Measurements from ENCODE around the gene MYH9. TPM values are rescaled to one million over a fixed set of nuclear protein-coding genes. Genes with fewer than 3 reads are reported as not detected.

Gene MYH9
- total and polyA plus RNA-seq, 11 donors: 109 to 482 (median 238) TPM

GRCh38 chr22:36334821-36335603, 52.8 kb downstream of the MYH9 start:
- peak overlapping the region; percentile 89 to 100 (median 94) for H3K27ac ChIP-seq
- no peaks in the 10 kb centered on the region for H3K27me3 ChIP-seq
- intact Hi-C loops (cut with DNase I): loop anchor here in 8 of 10 donors (2.0 to 5.0 kb wide), 3 partner anchors 16 to 52 kb away; partner anchors contain the start of gene MYH9 (in 3 of the 8)
- WGBS, 4 donors: 35 to 47% (median 41%) methylated on average over 14 to 17 of the region's 17 CpGs
- no peaks in the 10 kb centered on the region for H3K9me3 ChIP-seq
- peak in 3 of 5 donors; percentile 46 to 70 (median 65) for DNase-seq
- TF ChIP-seq CTCF (IDR thresholded peaks at IDR 0.05) (no peak), POLR2A (IDR thresholded peaks at IDR 0.05) (no peak)
- peaks cover 73 to 100% (median 99%) of the 10 kb centered on the region in 12 donors for H3K4me1 ChIP-seq
- peaks cover 0 to 84% (median 68%) of the 10 kb centered on the region in 9 donors for H3K36me3 ChIP-seq
- peak; percentile 5 to 16 (median 12) for ATAC-seq
- peak overlapping the region in 2 of 12 donors; percentile 2 to 4 for H3K4me3 ChIP-seq

- peak overlapping the region in 1 of 12 donors; percentile 21 for H3K4me3 ChIP-seq
- H3K36me3 ChIP-seq: peaks cover 0 to 82% (median 64%) of the 10 kb centered on the region in 9 donors
- intact Hi-C loops (cut with DNase I): loop anchor here in 8 of 10 donors (2.0 to 5.0 kb wide), 3 partner anchors 17 to 53 kb away; partner anchors contain the start of gene MYH9 (in 3 of the 8)
- TF ChIP-seq POLR2A (IDR thresholded peaks at IDR 0.05): no peak
- peak in 8 of 12 donors; percentile 15 to 48 (median 24) for TF ChIP-seq CTCF (IDR thresholded peaks at IDR 0.05)
- no peaks in the 10 kb centered on the region for H3K9me3 ChIP-seq
- peaks cover 79 to 100% (median 99%) of the 10 kb centered on the region in 12 donors for H3K4me1 ChIP-seq
- H3K27me3 ChIP-seq: no peaks in the 10 kb centered on the region
- ATAC-seq (no peak), DNase-seq (peak in 2 of 5 donors; percentile 52 to 67)
- peak overlapping the region; percentile 89 to 100 (median 94) for H3K27ac ChIP-seq
- 36 to 52% (median 43%) methylated on average over 24 to 25 of the region's 25 CpGs for WGBS, 4 donors
Measured at GRCh38 chr22:36334081-36334820, 53.5 kb downstream of the MYH9 start.

GRCh38 chr22:36333644-36334043, 54.1 kb downstream of the MYH9 start:
- TF ChIP-seq CTCF (IDR thresholded peaks at IDR 0.05) (no peak), POLR2A (IDR thresholded peaks at IDR 0.05) (no peak)
- Histone ChIP-seq H3K36me3 (peaks cover 0 to 76% (median 58%) of the 10 kb centered on the region in 9 donors), H3K27me3 (no peaks in the 10 kb centered on the region), H3K27ac (peak overlapping the region; percentile 89 to 100 (median 94)), H3K4me3 (no peak overlapping the region), H3K4me1 (peaks cover 84 to 100% (median 100%) of the 10 kb centered on the region in 12 donors), H3K9me3 (no peaks in the 10 kb centered on the region)
- no peak for ATAC-seq
- intact Hi-C loops (cut with DNase I): loop anchor here in 8 of 10 donors (2.0 to 5.0 kb wide), 4 partner anchors 17 to 54 kb away; partner anchors contain the start of gene MYH9 (in 4 of the 8)
- DNase-seq: no peak
- 29 to 36% (median 34%) methylated on average over 5 of the region's 5 CpGs for WGBS, 4 donors

All from heart left ventricle (tissue), 16 donors.